ENCODE results near the gene NRDE2.

GRCh38 chr14:90274019-90274418, 57.7 kb downstream of the NRDE2 start:
- TF ChIP-seq CTCF (IDR thresholded peaks at IDR 0.05) (peak; percentile 23; the same call in 1 of the 2 replicates), ETV6 (CRISPR knock-in tag; IDR thresholded peaks at IDR 0.05) (no peak), IRF1 (CRISPR knock-in tag; IDR thresholded peaks at IDR 0.05) (no peak), ZNF423 (CRISPR knock-in tag; IDR thresholded peaks at IDR 0.05) (no peak), SP1 (CRISPR knock-in tag; conservative IDR thresholded peaks at IDR 0.05) (no peak), RELA (CRISPR knock-in tag; IDR thresholded peaks at IDR 0.05; ENCODE audit: borderline replicate concordance) (no peak), ZNF263 (CRISPR knock-in tag; IDR thresholded peaks at IDR 0.05; ENCODE audit: low read depth) (no peak), NFYB (CRISPR knock-in tag; conservative IDR thresholded peaks at IDR 0.05; ENCODE audit: low read depth) (no peak)
